Measurements from ENCODE around the gene PDP2.

DNA sequence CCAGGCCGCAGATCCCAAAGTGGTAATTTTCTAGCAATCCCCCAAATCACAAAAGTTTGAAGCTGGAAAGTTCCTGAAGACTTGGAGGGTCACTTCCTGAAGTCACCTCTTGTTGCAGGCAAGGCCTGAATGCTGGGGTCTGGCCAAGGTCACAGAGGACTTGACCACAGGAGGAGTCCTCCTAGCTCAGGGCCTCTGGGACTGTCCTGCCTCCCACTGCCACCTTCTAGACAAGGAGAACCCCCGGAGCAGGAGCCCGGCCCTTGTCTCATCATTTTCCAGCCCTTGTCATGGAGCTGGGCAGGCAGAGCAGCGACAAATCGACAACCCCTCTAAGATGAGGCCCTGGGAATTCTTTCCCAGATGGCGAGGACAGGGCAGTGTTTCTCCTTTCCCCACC is 38.0 kb downstream of the PDP2 start:
- TF ChIP-seq, protein P1, sequence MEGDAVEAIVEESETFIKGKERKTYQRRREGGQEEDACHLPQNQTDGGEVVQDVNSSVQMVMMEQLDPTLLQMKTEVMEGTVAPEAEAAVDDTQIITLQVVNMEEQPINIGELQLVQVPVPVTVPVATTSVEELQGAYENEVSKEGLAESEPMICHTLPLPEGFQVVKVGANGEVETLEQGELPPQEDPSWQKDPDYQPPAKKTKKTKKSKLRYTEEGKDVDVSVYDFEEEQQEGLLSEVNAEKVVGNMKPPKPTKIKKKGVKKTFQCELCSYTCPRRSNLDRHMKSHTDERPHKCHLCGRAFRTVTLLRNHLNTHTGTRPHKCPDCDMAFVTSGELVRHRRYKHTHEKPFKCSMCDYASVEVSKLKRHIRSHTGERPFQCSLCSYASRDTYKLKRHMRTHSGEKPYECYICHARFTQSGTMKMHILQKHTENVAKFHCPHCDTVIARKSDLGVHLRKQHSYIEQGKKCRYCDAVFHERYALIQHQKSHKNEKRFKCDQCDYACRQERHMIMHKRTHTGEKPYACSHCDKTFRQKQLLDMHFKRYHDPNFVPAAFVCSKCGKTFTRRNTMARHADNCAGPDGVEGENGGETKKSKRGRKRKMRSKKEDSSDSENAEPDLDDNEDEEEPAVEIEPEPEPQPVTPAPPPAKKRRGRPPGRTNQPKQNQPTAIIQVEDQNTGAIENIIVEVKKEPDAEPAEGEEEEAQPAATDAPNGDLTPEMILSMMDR (conservative IDR thresholded peaks at IDR 0.05; ENCODE audit: low read depth, low read length): no peak
- no peak for TF ChIP-seq EZH2 (IDR thresholded peaks at IDR 0.05; ENCODE audit: borderline replicate concordance, low read depth, low read length, poor library complexity, severe bottlenecking)
